CD4-positive, alpha-beta T cell (primary cell): Measurements from ENCODE around the gene SPG7. TPM values are rescaled to one million over a fixed set of nuclear protein-coding genes. Genes with fewer than 3 reads are reported as not detected.

Experiments used
- ATAC-seq: fragments of 200-7000 bp; cut with Tn5 transposase; one replicate; pipeline ENCODE4 v1.10.0; 2022; ENCODE audit warnings: mild to moderate bottlenecking; ENCODE audit not compliant: poor library complexity
- CTCF ChIA-PET: fragments of 350-600 bp; sonication (Branson Sonifier 250); formaldehyde crosslinking; loops from one replicate; lab custom pipeline; 2021; ENCODE audit warnings: antibody characterized with exemption, inconsistent platforms; lab: Charles Lee
- POLR2A ChIA-PET: fragments of 350-600 bp; sonication (Branson Sonifier 250); formaldehyde crosslinking; loops from one replicate; lab custom pipeline; 2021; ENCODE audit warnings: antibody characterized with exemption, inconsistent platforms; lab: Charles Lee
- DNase-seq, 14 experiments: peaks; one replicate each; pipeline ENCODE4 v3.0.0-alpha.2; 2013 to 2020; ENCODE audit warnings: mixed read lengths in 2 of 14
- H3K27ac ChIP-seq, 2 donors: one replicate each; pipeline versions ENCODE4 v1.5.1 to v1.7.0; 2013; ENCODE audit warnings: low read length in 2 of 2, low read depth in 1 of 2, mild to moderate bottlenecking in 1 of 2
- H3K27me3 ChIP-seq, 2 experiments: 1 replicate in 1 of 2; 2 replicates in 1 of 2; pipeline versions ENCODE4 v1.6.1 to v1.7.0; 2013; ENCODE audit warnings: low read length in 2 of 2, control low read depth in 1 of 2, mild to moderate bottlenecking in 1 of 2, moderate library complexity in 1 of 2; ENCODE audit not compliant: insufficient read depth in 2 of 2, control insufficient read depth in 1 of 2
- H3K36me3 ChIP-seq: one replicate; pipeline ENCODE4 v1.6.1; 2013; ENCODE audit warnings: low read length, control low read depth; ENCODE audit not compliant: insufficient read depth
- H3K4me1 ChIP-seq: one replicate; pipeline ENCODE4 v1.6.1; 2013; ENCODE audit warnings: low read length, control low read depth; ENCODE audit not compliant: insufficient read depth
- H3K4me3 ChIP-seq: one replicate; pipeline ENCODE4 v1.5.1; 2013; ENCODE audit warnings: mild to moderate bottlenecking, low read length, moderate library complexity
- H3K9me3 ChIP-seq, 2 experiments: 1 replicate in 1 of 2; 2 replicates in 1 of 2; pipeline versions ENCODE4 v1.6.1 to v1.7.0; 2013; ENCODE audit warnings: low read length in 2 of 2, mild to moderate bottlenecking in 2 of 2, control low read depth in 1 of 2, moderate library complexity in 1 of 2; ENCODE audit not compliant: control insufficient read depth in 1 of 2, insufficient read depth in 1 of 2
- H3K27ac Mint-ChIP-seq: one replicate; pipeline ENCODE4 v1.8.0; 2020; ENCODE audit warnings: mixed read lengths
- H3K27me3 Mint-ChIP-seq: one replicate; pipeline ENCODE4 v1.8.0; 2021; ENCODE audit warnings: mixed read lengths
- H3K36me3 Mint-ChIP-seq: one replicate; pipeline ENCODE4 v1.8.0; 2021; ENCODE audit warnings: low read depth, mixed read lengths
- H3K4me1 Mint-ChIP-seq: one replicate; pipeline ENCODE4 v1.8.0; 2021; ENCODE audit warnings: low read depth, mixed read lengths
- H3K4me3 Mint-ChIP-seq: one replicate; pipeline ENCODE4 v1.8.0; 2020; ENCODE audit warnings: mild to moderate bottlenecking, mixed read lengths
- H3K9me3 Mint-ChIP-seq: one replicate; pipeline ENCODE4 v1.8.0; 2020; ENCODE audit warnings: mixed read lengths
- CTCF ChIP-seq: fragments of 200-600 bp; IDR thresholded peaks from one replicate; pipeline ENCODE4 v1.8.0; 2022; ENCODE audit warnings: antibody characterized with exemption, mild to moderate bottlenecking
- intact Hi-C, 2 experiments: fragments of 100-400 bp; cut with DNase I in 1 of 2; cut with micrococcal nuclease in 1 of 2; formaldehyde crosslinking; loops; one replicate each; pipeline versions ENCODE4 v1.15.1 to v1.9.0; 2023 to 2025; cut with DNase I, micrococcal nuclease
- total RNA-seq, 174 experiments: library from RNA in 2 of 174; stranded (reverse) in 2 of 174; gene quantifications; one replicate each; pipeline ENCODE4 v1.2.3 and lab custom pipeline; 2021 to 2026

Gene SPG7
- total RNA-seq, 2 experiments from 2014 or later = 163 to 167 TPM

DNA sequence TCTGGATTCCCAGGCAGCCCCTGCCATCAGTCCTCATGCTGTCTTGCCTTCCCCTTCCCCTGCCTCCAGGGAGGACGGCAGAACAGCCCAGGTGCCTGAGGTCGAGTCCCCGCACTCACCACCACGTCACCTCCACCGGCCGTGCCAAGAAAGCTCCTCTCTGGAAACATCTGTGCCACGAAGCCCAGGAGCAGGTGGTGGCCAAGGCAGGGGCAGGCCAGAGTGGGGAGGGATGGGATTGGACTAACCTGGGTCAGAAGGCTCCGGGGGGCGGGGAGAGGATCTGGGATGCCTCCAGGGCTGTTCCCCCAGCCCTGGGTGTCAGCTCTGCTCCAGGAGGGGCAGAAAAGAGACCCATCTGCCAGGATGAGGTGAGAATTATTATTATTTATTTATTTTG lies 97.8 kb downstream of the SPG7 start:
- Mint-ChIP-seq H3K27ac (no peak overlapping the region), H3K36me3 (no peaks in the 10 kb centered on the region), H3K27me3 (no peaks in the 10 kb centered on the region), H3K4me1 (peaks cover 12% of the 10 kb centered on the region), H3K9me3 (no peaks in the 10 kb centered on the region), H3K4me3 (no peak overlapping the region)
- no peak overlapping the region for H3K27ac ChIP-seq
- no peak for TF ChIP-seq CTCF
- no peaks in the 10 kb centered on the region for H3K36me3 ChIP-seq
- H3K4me3 ChIP-seq = no peak overlapping the region
- DNase-seq = no peak
- intact Hi-C loops = no loop called here
- ChIA-PET CTCF (no interaction called here), POLR2A (no interaction called here)
- ATAC-seq = no peak
- H3K27me3 ChIP-seq = no peaks in the 10 kb centered on the region
- no peaks in the 10 kb centered on the region for H3K9me3 ChIP-seq
- H3K4me1 ChIP-seq = peaks cover 14% of the 10 kb centered on the region

Other genes starting within 250 kb of the SPG7 start
- 100 to 1,000 TPM; 200 to 211 TPM for gene ANKRD11, start 17.8 kb upstream of the SPG7 start, total RNA-seq
- 1,000 to 10,000 TPM; 4,971 to 5,051 TPM for gene RPL13, start 52.3 kb downstream of the SPG7 start, total RNA-seq
- gene CPNE7, start 67.4 kb downstream of the SPG7 start, total RNA-seq = 1 to 10 TPM; 1.0 to 1.3 TPM
- not detected for gene DPEP1, start 105.2 kb downstream of the SPG7 start, total RNA-seq
- 10 to 100 TPM; 54.7 to 55.9 TPM for gene CHMP1A, start 149.3 kb downstream of the SPG7 start, total RNA-seq
- 1 to 10 TPM; 4.4 to 7.1 TPM for gene SPATA33, start 149.4 kb downstream of the SPG7 start, total RNA-seq
- gene CDK10, start 178.3 kb downstream of the SPG7 start, total RNA-seq = 10 to 100 TPM; 58.9 to 62.8 TPM
- 10 to 100 TPM; 26.1 to 28.3 TPM for gene SPATA2L, start 193.3 kb downstream of the SPG7 start, total RNA-seq
- gene VPS9D1, start 212.5 kb downstream of the SPG7 start, total RNA-seq = 10 to 100 TPM; 18.5 to 21.8 TPM
- gene ZNF276, start 213.1 kb downstream of the SPG7 start, total RNA-seq = 100 to 1,000 TPM; 127 to 137 TPM